Transverse colon (tissue), 4 donors: ENCODE data around the gene DENND1C. TPM values are rescaled to one million over a fixed set of nuclear protein-coding genes. Genes with fewer than 3 reads are reported as not detected.
A peak's percentile ranks its signal among the peaks of the same experiment; 100 is the strongest.

ENCODE experiments used
- DNase-seq: peaks from one replicate; pipeline ENCODE4 v3.0.0-alpha.2; 2019
- H3K27ac ChIP-seq, 4 donors: fragments of 200-600 bp; sonication (generic); 2 replicates each; pipeline ENCODE4 v1.5.1; 2016 to 2018; ENCODE audit warnings: inconsistent platforms in 4 of 4
- H3K27me3 ChIP-seq: fragments of 200-600 bp; sonication (generic); 2 replicates; pipeline ENCODE4 v1.5.1; 2017; ENCODE audit warnings: inconsistent platforms
- H3K36me3 ChIP-seq, 4 donors: fragments of 200-600 bp; sonication (generic); 2 replicates each; pipeline ENCODE4 v1.5.1; 2017 to 2019; ENCODE audit warnings: inconsistent platforms in 4 of 4
- H3K4me1 ChIP-seq, 4 donors: fragments of 200-600 bp; sonication (generic); 2 replicates each; pipeline ENCODE4 v1.5.1; 2017 to 2020; ENCODE audit warnings: inconsistent platforms in 4 of 4
- H3K4me3 ChIP-seq, 4 donors: fragments of 200-600 bp; sonication (generic); 1 replicate in 1 of 4; 2 replicates in 3 of 4; pipeline versions ENCODE4 v1.5.1 to v1.6.1; 2017 to 2019; ENCODE audit warnings: inconsistent platforms in 4 of 4
- H3K9me3 ChIP-seq, 2 donors: fragments of 200-600 bp; sonication (generic); 2 replicates each; pipeline ENCODE4 v1.5.1; 2017 to 2019; ENCODE audit warnings: inconsistent platforms in 2 of 2
- CTCF ChIP-seq, 5 experiments: fragments of 200-600 bp in 3 of 5; fragments of 450-650 bp in 2 of 5; sonication (generic) in 3 of 5; IDR thresholded peaks; 1 replicate in 2 of 5; 2 replicates in 3 of 5; pipeline ENCODE4 v1.5.1; 2016 to 2017; ENCODE audit warnings: antibody characterized with exemption in 5 of 5, inconsistent platforms in 3 of 5, mild to moderate bottlenecking in 2 of 5, moderate library complexity in 1 of 5
- EP300 ChIP-seq: sonication (generic); formaldehyde crosslinking; IDR thresholded peaks from one replicate; pipeline ENCODE4 v1.6.1; 2017; ENCODE audit warnings: antibody characterized with exemption, low read depth
- POLR2A ChIP-seq: fragments of 450-650 bp; IDR thresholded peaks from one replicate; pipeline ENCODE4 v1.6.1; 2016; ENCODE audit warnings: antibody characterized with exemption, mild to moderate bottlenecking, moderate library complexity
- POLR2AphosphoS5 ChIP-seq, 3 donors: sonication (generic); formaldehyde crosslinking; IDR thresholded peaks; one replicate each; pipeline ENCODE4 v1.6.1; 2016; ENCODE audit warnings: antibody characterized with exemption in 3 of 3
- WGBS, 2 donors: methylation state at CpG; one replicate each; pipeline ENCODE4 v1.1.5; 2018; ENCODE audit warnings: low coverage in 1 of 2; 5-methylcytosine and 5-hydroxymethylcytosine counted together
- in situ Hi-C, 4 donors: fragments of 200-750 bp; cut with MboI; loops; one replicate each; pipeline versions ENCODE4 v1.15.0 to v1.15.1; 2017; ENCODE audit warnings: low sequenced_read_pairs in 3 of 4, low pct_ligation_motif_present in 1 of 4, low pct_unique_long_range_greater_than_20kb in 1 of 4
- intact Hi-C: fragments of 100-400 bp; cut with DNase I; formaldehyde crosslinking; loops from one replicate; pipeline ENCODE4 v1.15.1; 2023; ENCODE audit warnings: low total_unique reads
- total RNA-seq, 4 donors: library from RNA; depleted of rRNA; stranded (reverse); fragments of >200 nt; gene quantifications; one replicate each; pipeline ENCODE4 v1.1.0, GENCODE V29; 2016

DENND1C gene
- total RNA-seq, 4 donors from 2014 or later: 0.40 to 7.5 (median 5.0) TPM

- DNase-seq: peak; percentile 28
- peaks cover 45% of the 10 kb centered on the region for H3K27me3 ChIP-seq
- H3K4me1 ChIP-seq: peaks cover 0 to 11% (median 10%) of the 10 kb centered on the region in 4 donors
- H3K36me3 ChIP-seq: no peaks in the 10 kb centered on the region
- H3K9me3 ChIP-seq: no peaks in the 10 kb centered on the region
- intact Hi-C loops (no loop called here), in situ Hi-C loops (loop anchor here in 2 of 4 donors (25.0 kb wide), 2 partner anchors 135 to 360 kb away; no protein-coding TSS in a partner anchor)
- WGBS, 2 donors: 2% methylated on average over 31 of the region's 71 CpGs; no CpG with 5 or more reads in 1 of the 2 donors
- no peak for TF ChIP-seq EP300
- no peak for TF ChIP-seq CTCF (IDR thresholded peaks at IDR 0.05)
- H3K27ac ChIP-seq: no peak within 1 kb of the TSS
- peak within 1 kb of the TSS; percentile 10 to 32 (median 24) for H3K4me3 ChIP-seq
Observed at GRCh38 chr19:6501740-6502648, 20.4 kb upstream of the DENND1C start, which contains the start of gene TUBB4A. TUBB4A (minus strand) TSS chr19:6502309; CDS start chr19:6502212, 97 bp downstream.

- intact Hi-C loops: no loop called here
- H3K9me3 ChIP-seq: no peaks in the 10 kb centered on the region
- no peak for DNase-seq
- H3K4me1 ChIP-seq: peaks cover 0 to 11% (median 10%) of the 10 kb centered on the region in 4 donors
- no peaks in the 10 kb centered on the region for H3K36me3 ChIP-seq
- TF ChIP-seq POLR2AphosphoS5 (IDR thresholded peaks at IDR 0.05): no peak
- TF ChIP-seq POLR2A: no peak
- no peak for TF ChIP-seq CTCF (IDR thresholded peaks at IDR 0.05)
- no peak for TF ChIP-seq EP300
- 63% methylated on average over 22 of the region's 24 CpGs; no CpG with 5 or more reads in 1 of the 2 donors for WGBS, 2 donors
- no peak overlapping the region for H3K4me3 ChIP-seq
- in situ Hi-C loops: loop anchor here in 2 of 4 donors (25.0 kb wide), 2 partner anchors 136 to 361 kb away; no protein-coding TSS in a partner anchor
- H3K27ac ChIP-seq: no peak overlapping the region
- H3K27me3 ChIP-seq: peaks cover 45% of the 10 kb centered on the region
Observed at GRCh38 chr19:6500837-6501739, 19.5 kb upstream of the DENND1C start.

- TF ChIP-seq POLR2AphosphoS5 (IDR thresholded peaks at IDR 0.05) (no peak), POLR2A (no peak), CTCF (IDR thresholded peaks at IDR 0.05) (no peak), EP300 (no peak)
- no peaks in the 10 kb centered on the region for H3K9me3 ChIP-seq
- no peak overlapping the region for H3K4me3 ChIP-seq
- WGBS, 2 donors: 57 to 58% methylated on average over 11 to 17 of the region's 17 CpGs
- H3K4me1 ChIP-seq: peaks cover 0 to 11% (median 10%) of the 10 kb centered on the region in 4 donors
- H3K27me3 ChIP-seq: peaks cover 42% of the 10 kb centered on the region
- no peak for DNase-seq
- no peak overlapping the region for H3K27ac ChIP-seq
- intact Hi-C loops: no loop called here
- in situ Hi-C loops: no loop called here
- no peaks in the 10 kb centered on the region for H3K36me3 ChIP-seq
Observed at GRCh38 chr19:6499052-6499790, 17.6 kb upstream of the DENND1C start.
